GM12873 (cell line): ENCODE data around the gene PPP1CC.

Experiments used
- TF ChIP-seq, protein P1 (sequence below): IDR thresholded peaks from 2 replicates; pipeline ENCODE4 v1.5.1; 2012; ENCODE audit warnings: low read depth, mild to moderate bottlenecking, moderate library complexity, low read length, control low read depth; ENCODE audit not compliant: insufficient read depth; ENCODE audit errors: missing control alignments

The PPP1CC gene

GRCh38 chr12:110683888-110684287 is 58.8 kb downstream of the PPP1CC start:
- TF ChIP-seq, protein P1, sequence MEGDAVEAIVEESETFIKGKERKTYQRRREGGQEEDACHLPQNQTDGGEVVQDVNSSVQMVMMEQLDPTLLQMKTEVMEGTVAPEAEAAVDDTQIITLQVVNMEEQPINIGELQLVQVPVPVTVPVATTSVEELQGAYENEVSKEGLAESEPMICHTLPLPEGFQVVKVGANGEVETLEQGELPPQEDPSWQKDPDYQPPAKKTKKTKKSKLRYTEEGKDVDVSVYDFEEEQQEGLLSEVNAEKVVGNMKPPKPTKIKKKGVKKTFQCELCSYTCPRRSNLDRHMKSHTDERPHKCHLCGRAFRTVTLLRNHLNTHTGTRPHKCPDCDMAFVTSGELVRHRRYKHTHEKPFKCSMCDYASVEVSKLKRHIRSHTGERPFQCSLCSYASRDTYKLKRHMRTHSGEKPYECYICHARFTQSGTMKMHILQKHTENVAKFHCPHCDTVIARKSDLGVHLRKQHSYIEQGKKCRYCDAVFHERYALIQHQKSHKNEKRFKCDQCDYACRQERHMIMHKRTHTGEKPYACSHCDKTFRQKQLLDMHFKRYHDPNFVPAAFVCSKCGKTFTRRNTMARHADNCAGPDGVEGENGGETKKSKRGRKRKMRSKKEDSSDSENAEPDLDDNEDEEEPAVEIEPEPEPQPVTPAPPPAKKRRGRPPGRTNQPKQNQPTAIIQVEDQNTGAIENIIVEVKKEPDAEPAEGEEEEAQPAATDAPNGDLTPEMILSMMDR, result no peak

DNA sequence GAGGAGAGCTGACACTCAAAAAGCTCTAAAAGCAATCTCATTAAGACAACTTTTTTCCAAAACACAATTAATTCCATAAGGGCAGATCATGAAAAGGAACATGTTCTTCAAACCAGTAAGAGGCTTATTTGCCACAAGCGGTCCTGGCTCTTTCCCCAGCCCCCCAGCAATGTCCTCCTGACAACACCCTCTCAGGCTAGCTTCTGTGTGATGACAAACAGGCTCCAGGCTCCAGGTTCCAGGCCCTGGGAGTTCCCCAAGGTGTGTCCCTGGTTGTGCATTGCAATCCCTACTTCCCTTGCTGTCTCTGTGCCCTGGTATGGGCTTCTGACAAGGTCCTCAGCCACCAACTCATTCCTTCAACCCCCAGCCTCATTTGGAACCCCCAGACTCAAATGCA is 62.7 kb downstream of the PPP1CC start:
- TF ChIP-seq, protein P1, result no peak

- TF ChIP-seq, protein P1, result no peak
Measured at GRCh38 chr12:110679201-110679600, 63.5 kb downstream of the PPP1CC start.

GRCh38 chr12:110677982-110678381 is 64.7 kb downstream of the PPP1CC start:
- TF ChIP-seq, protein P1, result no peak

GRCh38 chr12:110677206-110677911 is 65.3 kb downstream of the PPP1CC start:
- TF ChIP-seq, protein P1, result no peak

GRCh38 chr12:110676171-110676570 is 66.5 kb downstream of the PPP1CC start:
- TF ChIP-seq, protein P1, result no peak

DNA sequence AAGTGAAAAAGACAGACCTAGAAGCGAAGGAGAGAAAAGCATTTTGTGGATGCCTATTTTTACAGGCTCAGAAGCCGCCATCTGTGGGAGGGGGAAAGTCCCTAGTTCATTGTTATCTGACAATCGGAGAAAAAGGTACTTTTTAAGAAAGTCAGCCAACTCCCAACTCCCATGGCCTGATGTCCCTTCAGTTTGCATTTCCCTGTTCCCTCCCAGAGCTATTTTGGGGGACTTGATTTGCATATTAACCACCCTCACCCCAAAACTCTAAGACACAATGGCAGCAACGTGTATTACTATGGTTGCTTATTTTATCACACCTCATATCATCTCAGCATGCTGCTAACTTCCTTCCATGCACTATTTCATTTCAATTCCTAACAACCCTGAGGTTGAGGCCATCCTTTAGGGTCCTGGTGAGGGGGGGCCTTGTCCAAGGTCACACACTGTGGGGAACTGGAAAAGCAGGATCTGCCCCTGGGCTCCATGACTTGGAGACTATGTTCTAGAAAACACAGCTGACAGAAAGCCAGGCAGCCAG is 72.5 kb downstream of the PPP1CC start:
- TF ChIP-seq, protein P1, result no peak
